Activated CD4-positive, alpha-beta T cell treated with anti-CD3 and anti-CD28 coated beads, Interleukin-2, amount 50 U/mL, for 24 hours (primary cell): ENCODE measurements around the gene IKZF4.
"Not testable (repeated sequence)": the region's sequence is repeated elsewhere in the genome, so short reads cannot be mapped to it uniquely, and the experiment has no call there.

Experiments
- DNase-seq, 2 donors: peaks; one replicate each; pipeline ENCODE4 v3.0.0-alpha.2; 2020; ENCODE audit warnings: low read depth in 1 of 2, low spot score in 1 of 2

IKZF4 gene

DNA sequence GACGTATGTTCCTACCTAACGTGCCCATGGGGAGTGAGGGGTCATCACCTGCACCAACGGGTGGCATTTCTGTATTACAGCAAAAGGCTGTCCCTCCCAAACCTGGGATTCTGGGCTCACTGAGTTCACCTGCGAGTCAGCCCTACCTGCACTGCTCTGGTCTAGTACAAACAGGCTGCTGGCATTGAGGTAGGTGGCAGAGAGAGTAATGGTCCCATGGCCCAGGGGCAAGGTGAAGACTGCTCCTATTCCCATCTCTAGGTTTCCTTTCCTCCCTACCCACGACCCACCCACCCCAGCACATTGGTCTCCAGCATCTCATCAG, 23.3 kb upstream of the IKZF4 start:
- DNase-seq = no peak

DNA sequence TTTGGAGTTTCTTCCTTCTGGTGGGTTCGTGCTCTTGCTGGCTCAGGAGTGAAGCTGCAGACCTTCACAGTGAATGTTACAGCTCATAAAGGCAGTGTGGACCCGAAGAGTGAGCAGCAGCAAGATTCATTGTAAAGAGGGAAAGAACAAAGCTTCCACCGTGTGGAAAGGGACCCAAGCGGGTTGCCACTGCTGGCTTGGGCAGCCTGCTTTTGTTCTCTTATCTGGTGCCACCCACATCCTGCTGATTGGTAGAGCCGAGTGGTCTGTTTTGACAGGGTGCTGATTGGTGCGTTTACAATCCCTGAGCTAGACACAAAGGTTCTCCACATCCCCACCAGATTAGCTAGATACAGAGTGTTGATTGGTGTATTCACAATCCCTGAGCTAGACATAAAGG, 21.3 kb upstream of the IKZF4 start:
- not testable (repeated sequence) for DNase-seq

DNA sequence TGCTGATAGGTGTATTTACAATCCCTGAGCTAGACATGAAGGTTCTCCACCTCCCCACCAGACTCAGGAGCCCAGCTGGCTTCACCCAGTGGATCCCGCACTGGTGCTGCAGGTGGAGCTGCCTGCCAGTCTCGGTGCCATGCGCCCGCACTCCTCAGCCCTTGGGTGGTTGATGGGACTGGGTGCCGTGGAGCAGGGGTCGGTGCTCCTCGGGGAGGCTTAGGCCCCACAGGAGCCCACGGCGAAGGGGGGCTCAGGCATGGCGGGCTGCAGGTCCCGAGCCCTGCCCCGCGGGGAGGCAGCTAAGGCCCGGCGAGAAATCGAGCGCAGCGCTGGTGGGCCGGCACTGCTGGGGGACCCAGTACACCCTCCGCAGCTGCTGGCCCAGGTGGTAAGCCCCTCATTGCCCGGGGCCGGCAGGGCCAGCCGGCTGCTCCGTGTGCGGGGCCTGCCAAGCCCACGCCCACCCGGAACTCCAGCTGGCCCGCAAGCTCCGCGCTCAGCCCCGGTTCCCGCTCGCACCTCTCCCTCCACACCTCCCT, 20.8 kb upstream of the IKZF4 start:
- not testable (repeated sequence) for DNase-seq

DNA sequence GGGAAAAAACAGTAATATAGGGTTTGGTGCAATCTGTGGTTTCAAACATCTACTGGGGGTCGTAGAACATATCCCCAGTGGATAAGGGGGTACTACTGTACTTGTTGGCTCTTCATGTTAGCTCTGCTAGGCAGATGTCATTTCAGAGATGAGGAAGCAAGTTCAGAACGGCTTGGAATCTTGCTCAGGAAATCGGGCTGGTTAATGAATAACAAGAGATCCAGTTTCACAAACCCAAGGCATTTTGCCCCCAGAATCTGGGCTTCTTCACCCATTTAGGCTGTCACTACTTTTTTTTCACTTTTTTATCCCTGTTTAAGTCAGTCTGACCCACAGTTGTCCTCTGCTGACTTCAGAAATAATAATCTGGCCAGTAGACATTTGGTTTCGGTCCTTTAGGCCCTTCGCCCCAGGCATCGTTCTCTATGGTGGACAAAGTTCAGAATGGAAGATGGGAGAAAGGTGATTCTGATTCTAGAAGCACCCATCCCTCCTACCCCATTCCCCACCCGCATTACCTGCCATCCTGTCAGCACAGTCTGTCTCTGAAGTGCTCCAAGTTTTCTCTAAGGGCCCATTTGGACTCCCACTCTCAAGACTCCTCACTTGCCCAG, 19.2 kb upstream of the IKZF4 start:
- DNase-seq = no peak

DNA sequence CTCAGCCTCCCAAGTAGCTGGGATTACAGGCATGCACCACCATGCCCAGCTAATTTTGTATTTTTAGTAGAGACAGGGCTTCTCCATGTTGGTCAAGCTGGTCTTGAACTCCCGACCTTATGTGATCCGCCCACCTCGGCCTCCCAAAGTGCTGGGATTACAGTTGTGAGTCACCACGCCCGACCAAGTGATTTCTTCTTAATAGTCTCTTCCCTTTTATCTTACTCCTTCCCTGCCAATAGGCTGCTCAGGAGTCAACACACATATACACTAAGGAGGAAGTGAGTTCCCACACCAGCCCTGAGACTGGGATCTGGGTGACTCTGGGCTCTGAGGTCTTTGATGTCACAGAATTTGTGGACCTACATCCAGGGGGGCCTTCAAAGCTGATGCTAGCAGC, 17.5 kb upstream of the IKZF4 start:
- not testable (repeated sequence) for DNase-seq

DNA sequence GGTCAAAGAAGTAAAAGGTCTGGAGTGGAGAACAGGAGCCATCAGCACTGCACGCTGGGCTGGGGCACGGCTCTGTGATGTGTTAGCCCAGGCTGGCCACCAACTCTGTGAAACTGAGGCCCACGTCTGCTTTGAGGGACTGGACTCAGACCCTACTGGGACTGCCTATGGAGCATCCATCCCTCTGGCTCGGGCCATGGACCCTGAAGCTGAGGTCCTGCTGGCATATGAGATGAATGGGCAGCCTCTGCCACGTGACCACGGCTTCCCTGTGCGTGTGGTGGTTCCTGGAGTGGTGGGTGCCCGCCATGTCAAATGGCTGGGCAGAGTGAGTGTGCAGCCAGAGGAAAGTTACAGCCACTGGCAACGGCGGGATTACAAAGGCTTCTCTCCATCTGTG, 16.6 kb upstream of the IKZF4 start:
- DNase-seq = no peak

DNA sequence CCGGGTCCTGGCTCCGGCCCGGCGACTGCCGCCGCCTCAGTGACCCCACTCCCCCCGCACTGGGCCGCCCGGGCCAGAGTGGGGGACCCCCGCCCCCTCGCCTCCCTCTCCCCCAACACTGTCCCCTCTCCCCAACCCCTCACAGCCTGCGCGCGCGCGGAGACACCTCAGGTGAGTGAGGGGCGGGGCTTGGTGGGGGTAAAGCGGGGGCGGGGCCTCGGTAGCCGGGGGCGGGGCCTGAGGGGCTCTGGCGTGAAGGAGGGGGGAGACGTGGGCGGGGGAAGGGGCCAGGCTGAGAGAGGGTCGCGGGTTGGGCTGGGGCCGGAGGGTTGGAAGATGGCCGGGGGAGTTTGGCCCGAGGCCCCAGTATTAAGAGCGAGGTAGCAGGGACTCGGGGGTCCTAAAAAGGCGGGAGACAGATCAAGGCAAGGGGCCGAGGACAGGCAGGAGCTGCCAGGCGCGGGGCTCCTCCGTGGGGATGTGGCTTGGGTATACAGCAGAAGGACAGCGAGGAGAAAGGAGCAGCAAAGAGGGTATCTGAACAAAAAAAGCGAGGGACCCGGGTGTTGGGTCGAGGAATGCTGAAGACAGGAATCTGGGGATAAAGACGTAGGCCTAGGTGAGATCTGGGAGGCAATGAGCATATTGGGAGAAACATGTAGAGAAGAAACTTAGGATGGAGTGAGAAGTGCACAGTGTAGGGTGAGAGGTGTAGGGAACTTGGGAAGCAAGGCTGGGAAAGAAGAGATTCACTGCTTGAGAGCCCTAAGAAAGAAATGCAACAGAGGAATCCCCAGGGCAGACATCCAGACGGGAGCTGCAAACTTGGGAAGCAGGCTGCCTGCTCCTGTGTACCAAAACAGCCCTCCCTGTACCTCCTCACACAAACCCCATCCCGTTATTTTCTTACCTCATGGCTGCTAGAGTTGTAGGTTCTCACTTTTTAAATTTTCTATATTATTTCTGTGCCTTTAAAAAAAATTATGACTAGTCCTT, 13.0 kb upstream of the IKZF4 start:
- DNase-seq = peak; percentile 41 to 46

DNA sequence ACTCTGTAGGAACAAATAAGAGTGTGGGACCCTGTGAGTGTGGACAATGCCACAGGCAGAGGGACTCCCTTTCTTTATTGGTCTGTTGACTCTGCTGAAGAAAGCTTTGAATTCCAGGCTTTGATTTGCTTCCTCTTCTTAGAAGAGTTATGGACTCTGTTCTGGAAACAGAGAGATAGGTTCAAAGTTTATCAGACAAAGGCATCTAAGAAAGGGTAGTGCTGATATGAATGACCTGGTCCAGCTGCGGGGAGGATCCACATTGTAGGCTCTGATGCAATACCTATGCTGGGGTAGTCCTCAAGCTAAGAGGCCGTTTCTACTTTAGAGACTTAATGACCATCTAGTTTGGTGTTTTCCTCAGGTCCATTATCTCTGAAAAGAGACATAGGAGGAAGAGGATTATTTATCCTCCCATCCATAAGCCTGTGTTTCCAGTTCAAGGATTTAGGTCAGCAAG, 10.7 kb upstream of the IKZF4 start:
- DNase-seq = no peak

DNA sequence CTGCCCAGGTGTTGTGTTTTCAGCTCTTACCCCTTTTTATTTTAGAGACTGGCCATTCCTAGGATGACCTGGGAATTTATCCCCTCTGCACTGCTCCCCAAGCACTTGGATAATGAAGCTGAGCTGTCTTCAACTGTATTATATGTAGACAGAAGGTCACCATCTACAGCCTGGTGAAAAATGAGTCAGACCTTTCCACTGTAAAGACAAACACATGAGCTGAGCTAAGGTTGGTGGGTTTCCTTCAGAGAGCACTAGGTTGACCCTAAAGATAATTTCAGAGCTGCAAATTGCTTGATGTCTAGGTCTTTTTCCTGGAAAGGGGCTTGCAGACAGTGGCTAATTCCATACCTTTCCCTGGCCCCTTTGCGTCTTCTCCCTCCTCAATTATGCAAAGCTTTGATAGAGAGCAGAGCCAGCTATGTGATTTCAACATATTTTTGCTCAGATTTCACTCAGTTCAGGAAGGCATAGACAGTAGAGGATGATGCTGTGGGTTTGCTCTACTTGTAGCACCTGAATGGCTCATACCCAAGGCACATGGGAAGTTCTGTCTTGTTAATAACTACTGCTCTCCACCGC, 9.2 kb upstream of the IKZF4 start:
- no peak for DNase-seq

DNA sequence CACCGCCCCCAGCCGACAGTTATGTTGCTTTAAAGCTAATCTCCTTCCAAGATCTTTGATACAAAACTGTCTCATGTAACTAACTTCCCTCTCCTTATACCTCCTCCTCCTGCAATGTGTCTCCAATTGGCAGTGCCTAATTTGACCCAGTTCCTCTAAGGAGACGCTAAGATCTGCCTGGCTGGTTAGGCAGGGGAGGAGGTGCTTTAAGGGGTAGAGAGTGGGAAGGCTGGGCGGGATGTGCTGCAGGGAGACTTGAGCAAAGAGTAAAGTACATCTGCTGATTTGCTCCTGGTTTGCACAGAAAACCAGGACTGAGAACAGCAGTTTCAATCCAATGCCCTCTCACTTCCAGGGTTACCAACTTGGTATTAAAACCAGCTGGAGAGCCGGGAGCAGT, 7.4 kb upstream of the IKZF4 start:
- DNase-seq = no peak

DNA sequence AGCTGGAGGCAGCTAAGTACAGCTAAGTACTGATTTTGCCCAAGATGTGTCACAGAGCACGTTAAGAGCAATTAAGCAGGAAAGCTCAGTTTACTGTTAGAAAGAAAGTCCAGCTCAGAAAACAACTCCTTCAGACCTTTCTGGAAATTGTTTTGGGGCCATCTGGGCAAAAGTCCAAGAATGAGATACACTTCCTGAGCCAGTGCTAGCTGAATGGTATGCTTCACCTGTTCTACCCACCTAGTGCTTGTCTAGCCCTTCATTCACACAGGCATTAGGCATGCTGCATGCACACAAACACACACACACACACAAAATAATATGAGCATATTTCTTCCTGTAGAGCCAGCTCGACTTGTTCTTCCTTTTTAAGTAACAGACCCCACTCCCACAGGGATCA, 6.6 kb upstream of the IKZF4 start:
- no peak for DNase-seq

DNA sequence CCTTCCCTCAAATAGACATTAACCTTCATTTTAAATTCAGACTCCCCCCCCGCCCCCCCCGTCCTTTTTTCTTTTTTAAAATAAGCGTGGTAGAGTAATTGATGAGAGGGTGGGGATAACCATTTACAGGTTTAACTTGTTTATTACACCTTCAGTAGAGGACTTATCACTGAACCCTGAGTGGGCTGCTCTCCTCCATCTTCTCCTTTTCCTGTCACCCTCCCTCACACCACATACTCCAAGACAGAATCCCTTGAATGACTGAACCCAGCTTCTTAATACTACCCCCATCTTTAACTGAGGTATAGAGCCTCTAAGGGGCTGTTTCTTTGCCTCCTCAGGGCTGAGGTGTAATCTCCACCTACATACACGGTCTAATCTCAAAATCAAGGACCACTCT, 3.7 kb upstream of the IKZF4 start:
- no peak for DNase-seq

DNA sequence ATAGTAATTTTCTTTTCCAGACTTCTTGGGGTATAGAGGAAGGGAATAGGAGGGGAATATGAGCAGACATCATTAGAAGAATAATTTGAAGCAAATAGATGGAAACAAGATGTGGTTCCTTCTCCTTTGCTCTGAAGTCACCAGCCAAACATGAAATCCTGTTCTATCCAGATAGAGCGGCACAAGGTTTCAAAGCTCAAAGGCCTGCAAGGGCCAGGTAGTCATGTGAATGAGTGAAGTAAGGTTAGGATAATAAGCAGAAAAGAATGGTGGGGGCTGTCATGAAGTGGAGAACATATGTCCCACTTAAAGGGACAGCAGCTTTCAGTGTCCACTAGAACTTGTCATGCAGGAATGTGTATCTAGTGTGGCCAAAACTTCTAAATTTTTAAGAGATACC, 2.5 kb upstream of the IKZF4 start:
- DNase-seq = no peak

DNA sequence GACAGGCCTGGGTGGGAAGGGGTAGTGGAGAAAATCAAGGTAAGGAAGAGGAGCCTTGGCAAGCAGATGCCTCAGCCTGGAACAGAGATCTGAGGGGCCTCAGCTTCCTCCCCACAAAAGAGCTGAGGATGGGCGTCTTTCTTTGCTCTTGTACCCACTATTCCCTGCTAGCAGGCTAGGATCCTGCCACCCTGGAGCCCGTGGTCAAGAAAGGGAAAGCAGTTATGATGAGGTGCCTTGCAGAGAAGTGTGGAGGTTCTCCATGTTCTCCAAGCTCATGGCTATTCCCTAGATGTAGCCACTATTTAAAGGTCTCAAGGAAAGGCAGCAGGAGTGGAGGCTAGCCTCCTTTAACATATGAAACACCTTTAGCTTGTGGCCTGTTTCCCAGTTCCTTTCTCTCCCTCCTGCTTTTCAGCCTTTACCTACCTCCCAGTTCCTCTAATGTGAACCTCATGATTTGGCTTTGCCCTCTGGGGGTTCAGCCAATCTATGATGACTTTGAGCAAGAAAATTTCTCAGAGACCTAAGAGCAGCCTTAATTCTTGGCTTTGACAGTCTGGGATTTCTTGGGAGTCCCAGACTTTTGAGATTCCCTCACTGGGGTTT, 1.1 kb downstream of the IKZF4 start:
- no peak for DNase-seq

DNA sequence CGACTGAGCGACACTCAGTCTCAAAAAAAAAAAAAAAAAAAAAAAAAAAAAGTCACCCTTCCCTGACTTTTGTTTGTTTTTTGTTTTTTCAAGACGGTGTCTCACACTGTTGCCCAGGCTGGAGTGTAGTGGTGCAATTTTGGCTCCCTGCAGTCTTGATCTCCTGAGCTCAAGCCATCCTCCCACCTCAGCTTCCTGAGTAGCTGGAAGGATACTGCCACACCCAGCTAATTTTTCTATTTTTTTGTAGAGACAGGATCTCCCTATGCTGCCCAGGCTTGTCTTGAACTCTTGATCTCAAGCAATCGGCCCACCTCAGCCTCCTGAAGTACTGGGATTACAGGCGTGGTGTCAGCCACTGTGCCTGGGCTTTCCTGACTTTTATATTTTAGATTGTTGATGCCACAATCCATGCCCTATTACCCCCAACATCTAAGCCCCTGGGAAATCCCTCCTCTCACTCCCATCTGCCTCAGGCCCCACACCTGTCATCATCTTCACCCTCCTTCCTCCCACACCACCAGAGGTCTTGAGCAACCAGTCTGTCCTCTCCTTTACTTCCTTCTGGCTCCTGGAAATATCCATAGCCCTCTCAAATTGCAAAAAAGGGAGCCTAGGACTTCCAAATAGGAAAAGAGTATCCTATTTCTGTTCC, 7.8 kb downstream of the IKZF4 start:
- DNase-seq = no peak

DNA sequence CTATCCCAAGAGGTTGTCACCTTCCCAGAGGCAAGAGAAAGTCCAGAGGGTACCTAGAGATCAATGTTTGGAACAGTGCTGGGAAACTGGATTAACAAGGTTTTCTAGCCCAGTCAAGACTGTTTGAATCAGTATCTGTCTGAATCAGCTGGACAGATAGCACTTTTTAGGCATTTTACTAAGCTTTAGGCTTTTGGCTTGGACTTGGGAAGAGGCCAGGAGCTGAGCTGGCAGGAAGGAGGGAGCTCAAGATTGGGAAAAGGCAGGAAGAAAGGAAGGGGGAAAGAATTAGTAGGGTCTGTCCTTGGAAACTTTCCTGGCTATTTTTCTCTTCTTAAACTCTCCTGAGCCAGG, 8.3 kb downstream of the IKZF4 start:
- DNase-seq = no peak

DNA sequence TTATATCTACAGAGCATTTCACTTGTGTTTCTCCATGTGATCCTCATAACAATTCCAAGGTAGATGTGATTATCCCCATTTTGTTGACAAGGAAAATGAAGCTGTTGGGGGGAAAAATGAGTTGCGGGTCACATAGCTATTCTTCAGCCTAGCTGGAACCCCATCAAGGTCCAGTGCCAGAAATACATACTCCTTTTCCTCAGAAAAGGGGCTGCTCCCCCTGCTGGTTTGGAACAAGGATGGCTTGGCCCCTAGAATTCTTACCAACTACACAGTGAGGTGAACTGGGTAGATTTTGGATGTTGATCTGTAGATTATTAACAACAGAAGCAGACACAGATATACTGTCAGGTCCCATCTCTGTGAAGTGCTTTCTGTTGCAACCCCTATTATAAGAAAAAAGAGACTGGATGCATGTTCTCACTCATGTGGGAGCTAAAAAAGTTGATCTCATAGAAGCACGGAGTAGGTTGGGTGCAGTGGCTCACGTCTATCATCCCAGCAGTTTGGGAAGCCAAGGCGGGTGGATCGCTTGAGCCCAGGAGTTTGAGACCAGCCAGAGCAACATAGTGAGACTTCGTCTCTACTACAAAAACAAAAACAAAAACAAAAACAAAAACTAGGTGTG, 8.9 kb downstream of the IKZF4 start:
- DNase-seq = no peak

DNA sequence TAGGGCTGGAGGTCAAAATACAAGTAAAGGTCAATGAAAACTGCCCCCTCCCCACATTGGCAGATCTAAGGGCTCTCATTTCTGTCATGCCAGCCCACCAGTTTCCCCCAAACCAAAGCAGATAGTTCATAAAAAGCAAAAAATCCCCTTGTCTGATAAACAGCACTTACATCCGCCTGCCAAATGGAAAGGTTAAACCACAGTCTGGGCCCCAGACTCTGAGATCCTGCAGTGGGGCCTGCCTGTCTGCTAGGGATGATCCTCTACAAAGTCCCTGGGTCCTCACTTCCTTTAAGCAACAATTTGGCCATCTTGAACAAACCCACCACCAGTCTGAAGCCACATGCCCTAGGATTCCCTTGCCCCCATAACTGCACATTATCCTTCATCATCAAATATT, 11.1 kb downstream of the IKZF4 start:
- no peak for DNase-seq

DNA sequence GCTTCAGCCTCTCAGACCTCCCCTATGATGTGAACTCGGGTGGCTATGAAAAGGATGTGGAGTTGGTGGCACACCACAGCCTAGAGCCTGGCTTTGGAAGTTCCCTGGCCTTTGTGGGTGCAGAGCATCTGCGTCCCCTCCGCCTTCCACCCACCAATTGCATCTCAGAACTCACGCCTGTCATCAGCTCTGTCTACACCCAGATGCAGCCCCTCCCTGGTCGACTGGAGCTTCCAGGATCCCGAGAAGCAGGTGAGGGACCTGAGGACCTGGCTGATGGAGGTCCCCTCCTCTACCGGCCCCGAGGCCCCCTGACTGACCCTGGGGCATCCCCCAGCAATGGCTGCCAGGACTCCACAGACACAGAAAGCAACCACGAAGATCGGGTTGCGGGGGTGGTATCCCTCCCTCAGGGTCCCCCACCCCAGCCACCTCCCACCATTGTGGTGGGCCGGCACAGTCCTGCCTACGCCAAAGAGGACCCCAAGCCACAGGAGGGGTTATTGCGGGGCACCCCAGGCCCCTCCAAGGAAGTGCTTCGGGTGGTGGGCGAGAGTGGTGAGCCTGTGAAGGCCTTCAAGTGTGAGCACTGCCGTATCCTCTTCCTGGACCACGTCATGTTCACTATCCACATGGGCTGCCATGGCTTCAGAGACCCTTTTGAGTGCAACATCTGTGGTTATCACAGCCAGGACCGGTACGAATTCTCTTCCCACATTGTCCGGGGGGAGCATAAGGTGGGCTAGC, 13.9 kb downstream of the IKZF4 start:
- no peak for DNase-seq

DNA sequence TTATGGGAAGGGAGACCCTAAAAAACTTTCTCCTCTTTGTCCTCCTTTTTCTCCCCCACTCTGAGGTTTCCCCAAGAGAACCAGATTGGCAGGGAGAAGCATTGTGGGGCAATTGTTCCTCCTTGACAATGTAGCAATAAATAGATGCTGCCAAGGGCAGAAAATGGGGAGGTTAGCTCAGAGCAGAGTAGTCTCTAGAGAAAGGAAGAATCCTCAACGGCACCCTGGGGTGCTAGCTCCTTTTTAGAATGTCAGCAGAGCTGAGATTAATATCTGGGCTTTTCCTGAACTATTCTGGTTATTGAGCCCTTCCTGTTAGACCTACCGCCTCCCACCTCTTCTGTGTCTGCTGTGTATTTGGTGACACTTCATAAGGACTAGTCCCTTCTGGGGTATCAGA, 16.3 kb downstream of the IKZF4 start:
- DNase-seq = no peak
